GM18505 (cell line): ENCODE results near the gene FBXO48.
A peak's percentile ranks its signal among the peaks of the same experiment; 100 is the strongest.

Experiments
- ATAC-seq: cut with Tn5 transposase; IDR thresholded peaks from one replicate; pipeline ENCODE4 v1.9.1; 2021; ENCODE audit not compliant: unreplicated experiment
- POLR2A ChIP-seq: IDR thresholded peaks from 4 replicates; pipeline ENCODE4 v1.6.1; 2011; ENCODE audit warnings: borderline replicate concordance; ENCODE audit not compliant: insufficient read depth, insufficient read length; ENCODE audit errors: extremely low read depth

FBXO48 gene

DNA sequence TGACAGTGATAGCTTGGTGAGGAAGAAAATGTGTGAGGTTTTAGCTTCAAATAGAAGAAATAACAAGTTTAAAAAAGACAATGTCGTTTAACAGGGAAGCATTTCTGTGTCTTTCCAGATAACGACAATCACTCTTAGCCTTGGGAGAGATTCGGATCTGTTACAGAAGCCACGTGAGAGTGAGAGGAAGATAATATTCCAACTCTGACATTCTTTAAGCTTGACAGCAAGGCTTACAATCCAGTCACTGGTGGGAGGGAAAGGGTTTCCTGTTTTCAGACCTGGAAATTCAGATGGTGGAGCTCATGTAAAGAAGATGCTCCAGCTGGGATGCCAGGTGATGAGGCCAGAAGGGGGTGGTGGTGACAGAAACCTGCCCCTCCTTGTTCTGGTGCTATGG is 30.8 kb downstream of the FBXO48 start:
- no peak for TF ChIP-seq POLR2A
- no peak for ATAC-seq

DNA sequence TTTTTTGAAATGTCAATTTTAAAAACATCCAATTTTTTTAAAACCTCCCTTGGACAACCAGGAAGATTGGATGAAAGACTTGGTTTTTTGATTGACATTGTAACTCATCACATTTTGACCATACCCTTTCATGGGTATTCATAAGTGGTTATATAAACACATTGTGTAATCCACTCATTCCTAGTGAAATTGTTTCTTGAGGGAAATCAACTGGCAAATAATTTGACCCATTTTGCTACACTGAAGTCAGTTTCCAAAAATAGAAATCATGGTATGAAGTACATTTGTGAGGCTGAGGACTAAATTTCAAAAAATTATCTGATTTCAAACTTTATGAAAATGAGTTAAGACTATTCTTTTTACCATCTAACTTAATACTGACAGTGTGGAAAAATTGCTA is 31.5 kb downstream of the FBXO48 start:
- no peak for ATAC-seq
- TF ChIP-seq POLR2A, result no peak

DNA sequence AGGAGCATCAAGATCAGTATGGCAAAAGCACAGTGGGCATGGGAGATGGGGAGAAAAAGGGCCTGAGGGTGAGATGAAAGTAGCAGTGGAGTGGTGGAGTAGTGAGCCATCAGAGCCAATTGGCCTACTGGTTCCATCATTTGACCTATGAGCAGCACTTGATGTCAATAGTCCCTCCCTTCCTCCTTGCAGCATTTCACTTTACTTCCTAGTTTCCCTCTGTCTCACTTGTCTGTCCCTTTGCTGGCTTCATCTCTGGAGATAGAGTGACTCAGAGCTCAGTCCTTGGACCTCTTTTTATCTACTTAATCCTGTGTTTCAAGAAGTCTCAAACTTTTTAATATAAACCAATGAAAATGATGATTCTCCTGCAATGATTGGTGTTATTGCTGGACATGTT is 32.1 kb downstream of the FBXO48 start:
- no peak for ATAC-seq
- no peak for TF ChIP-seq POLR2A

DNA sequence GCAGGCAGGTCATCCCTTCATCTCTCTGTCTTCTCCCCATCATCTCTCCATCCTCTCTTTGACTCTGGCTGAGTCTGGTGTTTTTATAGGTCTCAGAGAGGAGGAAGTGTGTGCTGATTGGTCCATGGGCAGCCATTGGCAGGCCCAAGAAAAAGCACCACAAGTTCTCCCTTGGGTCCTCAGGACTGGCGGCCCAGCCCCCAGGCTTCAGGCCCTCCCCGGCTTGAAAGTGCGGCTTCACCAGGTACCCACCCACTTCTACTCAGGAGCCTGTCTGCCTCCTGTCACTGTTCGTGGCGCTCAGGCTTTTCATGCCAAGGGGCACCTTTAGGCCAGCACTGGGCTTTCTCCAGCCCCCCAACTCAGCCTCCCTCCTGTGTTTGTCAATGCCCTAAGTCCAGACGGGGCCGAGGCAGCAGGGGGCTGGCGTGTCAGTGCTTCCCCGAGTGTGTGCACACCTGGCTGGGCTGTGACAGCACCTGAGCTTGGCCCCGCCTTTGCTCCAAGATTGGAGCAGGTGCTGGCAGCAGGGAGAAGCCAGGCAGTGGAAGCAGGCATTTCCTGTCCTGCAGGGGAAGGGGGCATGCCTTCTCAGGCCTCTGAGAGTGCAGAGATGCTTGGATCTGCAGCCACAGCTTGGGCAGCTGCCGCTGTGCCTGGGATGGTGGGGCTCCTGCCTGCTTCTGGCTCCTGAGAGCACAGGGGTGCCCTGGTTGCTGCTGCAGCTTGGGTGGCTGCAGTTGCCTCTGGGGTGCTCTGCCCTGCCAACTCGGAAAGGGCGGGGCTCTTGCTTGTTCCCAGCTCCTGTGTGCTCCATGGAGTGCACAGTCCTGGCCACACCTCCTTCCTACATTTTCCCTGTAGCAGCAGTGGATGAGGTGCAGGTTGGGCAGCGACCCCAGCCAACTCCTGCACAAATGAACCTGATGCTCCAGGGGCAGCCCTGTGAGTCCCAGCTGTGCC is 34.1 kb downstream of the FBXO48 start:
- no peak for TF ChIP-seq POLR2A
- ATAC-seq, result no peak

DNA sequence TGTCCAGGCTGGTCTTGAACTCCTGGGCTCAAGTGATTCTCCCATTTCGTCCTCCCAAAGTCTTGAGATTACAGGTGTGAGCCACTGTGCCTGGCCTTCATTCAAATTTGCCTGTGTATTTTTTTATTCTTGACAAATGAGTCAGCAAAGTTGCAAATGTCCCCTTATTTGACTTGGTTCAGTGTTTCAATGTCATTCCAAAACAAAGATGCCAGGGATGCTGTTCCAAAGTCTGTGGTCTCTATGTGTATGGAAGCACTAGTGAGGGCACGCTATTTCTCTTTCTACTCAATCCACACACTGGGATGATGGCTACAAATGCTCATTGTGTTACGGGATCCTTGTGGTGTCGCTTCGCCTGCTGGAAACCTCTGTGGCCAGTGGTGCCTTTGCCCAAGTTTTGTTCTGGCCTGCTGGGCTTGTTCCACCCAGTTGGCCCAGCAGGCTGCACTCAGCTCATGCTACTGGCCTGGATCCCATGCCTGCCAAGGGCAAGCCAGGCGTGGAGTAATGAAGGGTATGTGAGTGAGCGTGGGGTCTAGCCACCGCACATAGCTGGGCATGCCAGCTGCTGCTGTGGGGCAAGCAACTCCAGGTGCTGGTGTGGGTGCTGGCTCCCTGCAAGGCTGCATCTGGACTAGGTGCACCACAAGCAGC is 35.6 kb downstream of the FBXO48 start:
- no peak for TF ChIP-seq POLR2A
- ATAC-seq, result no peak

DNA sequence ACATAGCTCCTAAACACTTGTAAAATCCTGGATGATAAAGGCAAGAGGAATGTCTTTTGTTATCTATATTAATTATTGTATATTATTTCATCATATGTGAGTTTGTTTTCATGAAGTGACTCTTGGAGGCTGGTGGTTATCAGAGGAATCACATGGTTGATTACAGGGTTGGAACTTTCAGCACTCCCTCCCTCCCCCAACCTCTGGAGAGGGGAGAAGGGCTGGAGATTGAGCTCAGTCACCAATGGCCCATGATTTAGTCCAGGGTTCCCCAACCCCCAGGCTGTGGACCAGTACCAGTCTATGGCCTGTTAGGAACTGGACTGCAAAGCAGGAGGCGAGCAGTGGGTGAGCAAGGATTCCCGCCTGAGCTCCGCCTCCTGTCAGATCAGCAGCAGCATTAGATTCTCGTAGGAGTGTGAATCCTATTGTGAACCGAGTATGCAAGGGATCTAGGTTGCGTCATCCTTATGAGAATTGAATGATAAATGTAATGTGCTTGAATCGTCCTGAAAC is 37.7 kb downstream of the FBXO48 start:
- no peak for ATAC-seq
- no peak for TF ChIP-seq POLR2A

DNA sequence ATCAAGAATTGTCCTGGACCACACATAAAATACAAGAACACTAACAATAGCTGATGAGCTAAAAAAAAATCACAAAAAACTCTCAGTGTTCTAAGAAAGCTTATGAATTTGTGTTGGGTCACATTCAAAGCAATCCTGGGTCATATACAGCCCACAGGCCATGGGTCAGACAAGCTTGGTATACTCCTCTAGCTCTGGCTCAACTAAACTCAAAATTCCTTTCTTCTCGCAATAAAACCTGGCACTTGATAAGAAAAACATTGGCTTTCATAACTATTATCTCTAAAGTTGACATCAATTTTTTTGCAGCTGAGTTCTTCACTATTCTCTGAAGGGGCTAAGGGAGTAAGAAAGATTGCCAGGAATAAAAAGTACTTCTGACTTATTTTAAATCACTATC is 38.3 kb downstream of the FBXO48 start:
- no peak for ATAC-seq
- no peak for TF ChIP-seq POLR2A

DNA sequence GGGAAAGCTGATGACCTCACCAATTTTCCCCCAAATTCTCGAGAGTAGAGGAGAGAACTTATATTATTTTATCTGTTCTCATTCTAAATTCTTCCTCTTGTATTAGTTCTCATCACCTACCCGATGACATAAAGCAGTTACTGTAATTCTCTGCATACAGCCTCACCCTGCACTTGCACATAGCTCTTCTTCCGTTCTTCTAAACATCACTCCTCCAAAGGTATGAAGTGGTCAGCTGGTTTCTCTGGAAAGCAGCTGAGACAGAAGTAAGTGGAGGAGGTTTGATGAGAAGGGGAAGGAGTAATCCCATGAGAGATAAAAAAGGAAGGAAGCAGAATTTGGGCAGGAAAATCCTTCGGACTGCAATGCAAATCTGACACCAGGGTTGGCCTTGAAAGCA is 39.0 kb downstream of the FBXO48 start:
- ATAC-seq, result no peak
- TF ChIP-seq POLR2A, result no peak

DNA sequence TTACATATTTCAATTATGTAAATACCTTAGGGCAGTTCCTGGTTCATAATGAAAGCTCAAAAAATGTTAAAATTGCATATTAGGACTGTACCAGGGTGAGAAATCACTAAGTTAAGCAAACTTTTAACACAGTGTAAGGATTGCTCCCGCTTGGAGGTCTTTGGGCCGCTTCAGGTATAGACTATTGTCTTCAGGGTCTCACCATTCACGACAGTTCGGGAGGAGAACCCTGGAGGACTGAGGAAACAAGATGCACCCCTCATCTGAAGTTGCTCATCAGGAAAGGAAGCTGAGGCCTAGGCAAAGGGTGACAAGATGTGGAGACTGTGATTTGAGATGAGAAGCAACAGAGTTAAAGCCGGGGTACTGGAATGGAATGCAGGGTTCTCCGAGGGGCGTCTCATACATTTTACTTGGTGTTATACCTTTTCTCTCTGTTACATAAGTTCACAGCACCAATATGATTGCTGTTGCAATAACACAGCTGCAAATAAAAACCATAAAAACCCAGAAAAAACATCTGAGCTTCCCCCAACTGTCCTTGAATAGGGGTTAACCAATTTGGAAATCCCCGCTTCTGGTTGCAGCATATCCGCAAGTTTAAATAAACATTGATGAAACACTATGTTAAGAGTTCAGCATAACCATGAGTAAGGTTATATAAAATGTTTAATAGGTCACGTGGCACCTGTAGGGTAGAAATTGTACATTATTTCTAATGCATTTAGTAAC is 40.1 kb downstream of the FBXO48 start:
- no peak for ATAC-seq
- TF ChIP-seq POLR2A, result no peak

DNA sequence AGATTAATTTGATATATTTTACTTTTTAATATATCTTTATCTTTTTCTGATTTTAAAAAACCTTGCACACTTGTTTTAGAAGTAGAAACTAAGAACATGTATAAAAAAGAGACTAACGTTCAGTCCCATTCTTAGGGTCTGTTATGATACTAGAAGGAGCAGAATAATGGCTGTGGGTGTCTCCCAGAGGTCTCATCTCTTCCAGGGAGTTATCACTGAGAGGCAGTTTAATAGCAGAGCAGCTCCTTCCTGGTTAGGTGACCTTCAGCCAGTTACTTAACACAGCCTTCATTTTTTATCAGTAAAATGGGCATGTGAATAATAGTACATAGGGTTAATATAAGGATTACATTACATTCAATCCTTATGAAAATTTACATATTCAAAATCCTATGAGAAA is 40.6 kb downstream of the FBXO48 start:
- no peak for TF ChIP-seq POLR2A
- no peak for ATAC-seq

DNA sequence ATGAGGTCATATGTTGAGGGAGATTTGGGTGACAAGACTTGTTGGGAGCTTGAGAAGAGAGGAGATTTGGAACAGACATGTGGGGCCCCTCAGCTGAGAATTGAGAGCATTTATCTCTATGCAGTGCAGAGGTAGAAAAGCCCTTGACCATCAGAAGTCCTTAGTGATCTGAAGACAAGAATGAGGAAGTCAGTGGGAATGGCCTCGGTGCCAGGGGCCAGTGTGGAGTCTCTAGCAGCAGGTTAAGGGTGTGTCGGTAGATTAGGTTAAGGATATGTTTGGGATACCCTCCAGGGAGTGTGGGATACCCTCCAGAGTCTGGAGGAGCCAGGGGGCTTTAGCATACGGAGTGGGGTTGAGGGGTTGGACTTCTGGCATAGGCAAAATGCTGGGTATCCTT is 41.6 kb downstream of the FBXO48 start:
- ATAC-seq, result no peak
- no peak for TF ChIP-seq POLR2A

DNA sequence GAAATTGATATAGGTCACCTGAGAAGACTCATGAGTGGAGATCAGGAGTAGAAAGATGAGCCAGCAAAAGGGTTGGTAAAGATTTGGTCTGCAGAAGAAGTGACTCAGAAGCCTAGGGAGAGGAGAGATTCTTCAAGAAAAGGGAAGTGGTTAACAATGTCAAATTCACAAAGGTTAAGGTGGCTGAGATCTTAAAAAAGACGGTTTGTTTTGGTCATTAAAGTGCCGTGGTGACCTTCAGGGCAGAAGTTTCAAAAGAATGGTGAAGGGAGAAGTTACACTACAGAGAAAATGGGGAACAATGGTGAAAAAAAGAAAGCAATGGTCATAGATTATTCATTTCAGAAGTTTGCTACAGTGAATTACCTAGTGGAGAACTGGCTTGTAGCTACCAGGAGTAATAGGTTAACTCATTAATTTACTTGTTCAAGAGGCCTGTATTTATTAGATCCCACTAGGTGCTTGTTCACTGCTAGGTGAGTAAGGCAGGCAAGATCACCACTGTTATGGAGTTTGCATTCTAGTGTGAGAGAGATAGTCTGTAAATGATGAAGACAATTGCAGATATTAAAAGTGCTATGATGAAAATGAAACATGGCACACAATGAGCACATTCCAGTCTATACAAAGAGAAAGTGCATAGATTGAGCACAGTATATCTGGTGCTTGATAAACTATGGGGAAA is 43.0 kb downstream of the FBXO48 start:
- peak; percentile 85 for ATAC-seq
- TF ChIP-seq POLR2A, result no peak
